ENCODE measurements around the gene SLC6A1.
"Not testable (repeated sequence)": the region's sequence is repeated elsewhere in the genome, so short reads cannot be mapped to it uniquely, and the experiment has no call there.

Gene SLC6A1

GRCh38 chr3:11071096-11071755 lies 78.7 kb downstream of the SLC6A1 start:
- TF ChIP-seq, protein P1, sequence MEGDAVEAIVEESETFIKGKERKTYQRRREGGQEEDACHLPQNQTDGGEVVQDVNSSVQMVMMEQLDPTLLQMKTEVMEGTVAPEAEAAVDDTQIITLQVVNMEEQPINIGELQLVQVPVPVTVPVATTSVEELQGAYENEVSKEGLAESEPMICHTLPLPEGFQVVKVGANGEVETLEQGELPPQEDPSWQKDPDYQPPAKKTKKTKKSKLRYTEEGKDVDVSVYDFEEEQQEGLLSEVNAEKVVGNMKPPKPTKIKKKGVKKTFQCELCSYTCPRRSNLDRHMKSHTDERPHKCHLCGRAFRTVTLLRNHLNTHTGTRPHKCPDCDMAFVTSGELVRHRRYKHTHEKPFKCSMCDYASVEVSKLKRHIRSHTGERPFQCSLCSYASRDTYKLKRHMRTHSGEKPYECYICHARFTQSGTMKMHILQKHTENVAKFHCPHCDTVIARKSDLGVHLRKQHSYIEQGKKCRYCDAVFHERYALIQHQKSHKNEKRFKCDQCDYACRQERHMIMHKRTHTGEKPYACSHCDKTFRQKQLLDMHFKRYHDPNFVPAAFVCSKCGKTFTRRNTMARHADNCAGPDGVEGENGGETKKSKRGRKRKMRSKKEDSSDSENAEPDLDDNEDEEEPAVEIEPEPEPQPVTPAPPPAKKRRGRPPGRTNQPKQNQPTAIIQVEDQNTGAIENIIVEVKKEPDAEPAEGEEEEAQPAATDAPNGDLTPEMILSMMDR (IDR thresholded peaks at IDR 0.05; ENCODE audit: low read depth, low read length): no peak
- Histone ChIP-seq H3K36me3 (no peaks in the 10 kb centered on the region), H3K4me1 (no peaks in the 10 kb centered on the region), H3K27me3 (no peaks in the 10 kb centered on the region), H3K9me3 (no peaks in the 10 kb centered on the region), H3K4me3 (ENCODE audit: low read depth, low read length) (no peak overlapping the region)
- no peak for DNase-seq

GRCh38 chr3:11072631-11073030 lies 80.1 kb downstream of the SLC6A1 start:
- no peaks in the 10 kb centered on the region for H3K36me3 ChIP-seq
- no peaks in the 10 kb centered on the region for H3K9me3 ChIP-seq
- no peak for DNase-seq
- TF ChIP-seq, protein P1 (IDR thresholded peaks at IDR 0.05; ENCODE audit: low read depth, low read length): no peak
- H3K4me3 ChIP-seq (ENCODE audit: low read depth, low read length): no peak overlapping the region
- no peaks in the 10 kb centered on the region for H3K4me1 ChIP-seq
- H3K27me3 ChIP-seq: no peaks in the 10 kb centered on the region

DNA sequence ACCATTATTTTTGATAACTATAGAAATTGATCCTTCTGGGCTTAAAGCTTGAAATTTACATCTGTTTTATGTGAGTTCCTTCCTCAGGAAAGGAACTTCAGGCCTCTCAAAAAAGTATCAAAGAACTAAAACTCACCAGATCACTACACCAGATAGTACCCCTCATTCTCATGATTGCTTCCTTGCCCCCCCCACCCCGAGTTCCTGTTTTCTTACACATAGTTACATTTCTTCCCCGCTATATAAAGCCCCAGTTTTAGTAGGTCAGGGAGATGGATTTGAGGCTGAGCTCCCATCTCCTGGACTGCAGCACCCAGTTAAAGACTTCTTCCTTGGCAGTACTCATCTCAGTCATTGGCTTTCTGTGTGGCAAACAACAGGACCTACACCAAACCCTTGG lies 81.5 kb downstream of the SLC6A1 start:
- Histone ChIP-seq H3K4me1 (no peaks in the 10 kb centered on the region), H3K27me3 (no peaks in the 10 kb centered on the region), H3K9me3 (no peaks in the 10 kb centered on the region), H3K4me3 (ENCODE audit: low read depth, low read length) (no peak overlapping the region), H3K36me3 (no peaks in the 10 kb centered on the region)
- TF ChIP-seq, protein P1 (IDR thresholded peaks at IDR 0.05; ENCODE audit: low read depth, low read length): no peak
- no peak for DNase-seq

- no peaks in the 10 kb centered on the region for H3K27me3 ChIP-seq
- no peak for DNase-seq
- TF ChIP-seq, protein P1 (IDR thresholded peaks at IDR 0.05; ENCODE audit: low read depth, low read length): no peak
- no peaks in the 10 kb centered on the region for H3K36me3 ChIP-seq
- H3K4me3 ChIP-seq (ENCODE audit: low read depth, low read length): no peak overlapping the region
- no peaks in the 10 kb centered on the region for H3K4me1 ChIP-seq
- H3K9me3 ChIP-seq: no peaks in the 10 kb centered on the region
Measured at GRCh38 chr3:11074451-11074850, 81.9 kb downstream of the SLC6A1 start.

DNA sequence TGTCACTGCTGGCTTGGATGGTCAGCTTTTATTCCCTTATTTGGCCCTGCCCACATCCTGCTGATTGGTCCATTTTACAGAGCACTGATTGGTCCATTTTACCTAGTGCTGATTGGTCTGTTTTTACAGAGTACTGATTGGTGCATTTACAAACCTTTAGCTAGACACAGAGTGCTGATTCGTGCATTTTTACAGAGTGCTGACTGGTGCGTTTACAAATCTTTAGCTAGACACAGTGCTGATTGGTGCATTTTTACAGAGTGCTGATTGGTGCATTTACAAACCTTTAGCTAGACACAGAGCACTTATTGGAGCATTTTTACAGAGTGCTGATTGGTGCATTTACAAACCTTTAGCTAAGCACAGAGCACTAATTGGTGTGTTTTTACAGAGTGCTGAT lies 82.6 kb downstream of the SLC6A1 start:
- not testable (repeated sequence) for H3K36me3 ChIP-seq; H3K27me3 ChIP-seq; H3K4me3 ChIP-seq (ENCODE audit: low read depth, low read length); H3K9me3 ChIP-seq; DNase-seq; H3K4me1 ChIP-seq

- DNase-seq: no peak
- Histone ChIP-seq H3K4me1 (no peaks in the 10 kb centered on the region), H3K9me3 (no peaks in the 10 kb centered on the region), H3K36me3 (no peaks in the 10 kb centered on the region), H3K27me3 (no peaks in the 10 kb centered on the region), H3K4me3 (ENCODE audit: low read depth, low read length) (no peak overlapping the region)
- TF ChIP-seq, protein P1 (IDR thresholded peaks at IDR 0.05; ENCODE audit: low read depth, low read length): no peak
Measured at GRCh38 chr3:11076711-11077110, 84.2 kb downstream of the SLC6A1 start.

All from BE2C (cell line).